Glutamatergic neuron (in vitro differentiated cells): ENCODE results near the gene LINGO1. TPM values are rescaled to one million over a fixed set of nuclear protein-coding genes. Genes with fewer than 3 reads are reported as not detected.

ENCODE experiments used
- DNase-seq: peaks from one replicate; pipeline ENCODE4 v3.0.0; 2022
- H3K27ac Mint-ChIP-seq: one replicate; pipeline ENCODE4 v1.8.0; 2020; ENCODE audit warnings: mild to moderate bottlenecking, mixed read lengths, inconsistent platforms; ENCODE audit not compliant: unreplicated experiment
- H3K27me3 Mint-ChIP-seq: one replicate; pipeline ENCODE4 v1.8.0; 2020; ENCODE audit warnings: mild to moderate bottlenecking, moderate library complexity, mixed read lengths, inconsistent platforms; ENCODE audit not compliant: unreplicated experiment
- H3K36me3 Mint-ChIP-seq: one replicate; pipeline ENCODE4 v1.8.0; 2020; ENCODE audit warnings: mild to moderate bottlenecking, mixed read lengths, inconsistent platforms; ENCODE audit not compliant: unreplicated experiment
- H3K4me1 Mint-ChIP-seq: one replicate; pipeline ENCODE4 v1.8.0; 2020; ENCODE audit warnings: mild to moderate bottlenecking, low read depth, mixed read lengths, inconsistent platforms; ENCODE audit not compliant: unreplicated experiment
- H3K4me3 Mint-ChIP-seq: one replicate; pipeline ENCODE4 v1.8.0; 2020; ENCODE audit warnings: mild to moderate bottlenecking, mixed read lengths, inconsistent platforms; ENCODE audit not compliant: unreplicated experiment
- H3K9me3 Mint-ChIP-seq: one replicate; pipeline ENCODE4 v1.8.0; 2020; ENCODE audit warnings: mild to moderate bottlenecking, moderate library complexity, mixed read lengths, inconsistent platforms; ENCODE audit not compliant: unreplicated experiment
- total RNA-seq: library from RNA; stranded (reverse); fragmentation: NEBNext Ultra II Directional; extraction: Animal tissue kit (Norgen Biotek cat#: 25700); gene quantifications from one replicate; pipeline ENCODE4 v1.2.1, GENCODE V29; 2021; ENCODE audit not compliant: unreplicated experiment
- TF ChIP-seq, protein P1 (sequence below): fragments of 200-600 bp; sonication (generic); IDR thresholded peaks from one replicate; pipeline ENCODE4 v1.5.0; 2021; ENCODE audit not compliant: partially characterized antibody, unreplicated experiment

The LINGO1 gene
- total RNA-seq, 1 donor from 2014 or later, result 180 TPM

DNA sequence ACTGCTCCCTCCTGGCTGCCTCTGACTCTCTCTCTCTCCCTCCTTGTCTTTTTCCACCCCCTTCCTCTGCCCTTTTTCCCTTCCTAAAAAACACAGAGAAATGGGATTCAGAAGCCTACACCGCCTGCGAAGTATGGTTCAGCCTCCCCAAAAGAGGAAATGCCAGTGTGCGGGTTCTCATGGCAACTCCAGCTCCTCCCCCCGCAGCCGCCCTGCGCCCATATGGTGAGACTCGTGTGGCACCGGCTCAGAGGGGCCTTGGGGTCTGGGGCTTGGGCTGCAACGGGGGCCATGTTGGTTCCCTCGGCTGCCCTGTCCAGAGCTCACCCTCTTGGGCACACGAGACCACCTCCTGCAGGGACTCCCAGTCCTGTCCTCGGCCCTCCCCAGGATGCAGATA, 23.6 kb upstream of the LINGO1 start:
- peaks cover 6% of the 10 kb centered on the region for H3K9me3 Mint-ChIP-seq
- H3K36me3 Mint-ChIP-seq, result no peaks in the 10 kb centered on the region
- TF ChIP-seq, protein P1, sequence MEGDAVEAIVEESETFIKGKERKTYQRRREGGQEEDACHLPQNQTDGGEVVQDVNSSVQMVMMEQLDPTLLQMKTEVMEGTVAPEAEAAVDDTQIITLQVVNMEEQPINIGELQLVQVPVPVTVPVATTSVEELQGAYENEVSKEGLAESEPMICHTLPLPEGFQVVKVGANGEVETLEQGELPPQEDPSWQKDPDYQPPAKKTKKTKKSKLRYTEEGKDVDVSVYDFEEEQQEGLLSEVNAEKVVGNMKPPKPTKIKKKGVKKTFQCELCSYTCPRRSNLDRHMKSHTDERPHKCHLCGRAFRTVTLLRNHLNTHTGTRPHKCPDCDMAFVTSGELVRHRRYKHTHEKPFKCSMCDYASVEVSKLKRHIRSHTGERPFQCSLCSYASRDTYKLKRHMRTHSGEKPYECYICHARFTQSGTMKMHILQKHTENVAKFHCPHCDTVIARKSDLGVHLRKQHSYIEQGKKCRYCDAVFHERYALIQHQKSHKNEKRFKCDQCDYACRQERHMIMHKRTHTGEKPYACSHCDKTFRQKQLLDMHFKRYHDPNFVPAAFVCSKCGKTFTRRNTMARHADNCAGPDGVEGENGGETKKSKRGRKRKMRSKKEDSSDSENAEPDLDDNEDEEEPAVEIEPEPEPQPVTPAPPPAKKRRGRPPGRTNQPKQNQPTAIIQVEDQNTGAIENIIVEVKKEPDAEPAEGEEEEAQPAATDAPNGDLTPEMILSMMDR, result no peak
- no peak overlapping the region for H3K4me3 Mint-ChIP-seq
- H3K27ac Mint-ChIP-seq, result no peak overlapping the region
- H3K27me3 Mint-ChIP-seq, result peaks cover 5% of the 10 kb centered on the region
- no peak for DNase-seq
- peaks cover 27% of the 10 kb centered on the region for H3K4me1 Mint-ChIP-seq

DNA sequence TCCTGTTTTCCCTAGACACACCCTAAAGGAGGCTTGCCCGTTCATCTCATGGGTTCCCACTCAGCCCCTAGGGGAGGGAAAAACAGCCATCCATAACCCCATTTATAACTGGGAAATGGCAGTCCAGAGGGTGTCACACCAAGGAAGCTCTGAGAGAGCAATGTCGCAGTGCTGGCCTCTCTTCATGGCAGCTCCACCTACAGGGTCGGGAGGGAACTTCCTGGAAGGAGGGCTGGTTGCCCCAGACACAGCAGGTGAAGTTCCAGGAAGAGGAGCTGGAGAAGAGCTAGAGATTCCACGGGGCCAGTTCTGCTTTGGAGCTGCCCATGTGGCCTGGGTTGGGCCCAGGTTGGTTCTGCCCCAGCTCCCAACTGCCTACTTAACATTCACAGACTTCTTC, 22.3 kb upstream of the LINGO1 start:
- H3K27ac Mint-ChIP-seq, result no peak overlapping the region
- H3K4me1 Mint-ChIP-seq, result peaks cover 21% of the 10 kb centered on the region
- no peaks in the 10 kb centered on the region for H3K36me3 Mint-ChIP-seq
- no peak overlapping the region for H3K4me3 Mint-ChIP-seq
- peaks cover 2% of the 10 kb centered on the region for H3K27me3 Mint-ChIP-seq
- TF ChIP-seq, protein P1, result peak; percentile 51
- DNase-seq, result peak; percentile 70
- peaks cover 6% of the 10 kb centered on the region for H3K9me3 Mint-ChIP-seq

DNA sequence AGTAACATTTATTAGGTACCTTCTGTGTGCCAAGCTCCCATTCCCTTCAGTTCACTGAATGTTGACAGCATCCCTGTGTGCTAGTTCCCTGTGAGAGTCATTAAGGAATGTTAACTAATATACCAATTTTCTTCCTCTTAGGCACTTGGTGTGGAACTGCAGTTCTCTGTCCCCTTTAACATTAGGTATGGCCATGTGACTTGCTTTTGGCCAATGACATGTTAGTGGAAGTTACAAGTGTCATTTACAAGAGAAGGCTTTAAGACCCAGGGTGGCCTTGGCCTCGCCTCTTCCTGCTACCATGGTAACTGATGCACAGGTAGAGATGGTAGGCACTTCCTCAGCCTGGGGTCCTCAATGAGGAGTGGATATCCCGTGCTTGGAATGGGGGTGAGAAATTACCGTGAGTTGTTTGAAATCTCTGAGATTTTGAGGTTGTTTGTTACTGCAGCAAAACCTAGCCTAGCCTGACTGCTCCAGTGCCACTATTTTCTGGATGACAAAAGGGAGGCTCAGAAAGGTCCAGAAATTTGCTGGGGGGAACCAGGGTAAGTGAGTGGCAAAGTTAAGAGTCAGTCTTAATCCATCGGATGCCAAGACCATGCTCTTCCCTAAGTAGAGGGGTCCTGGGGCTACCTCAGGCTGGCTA, 21.2 kb upstream of the LINGO1 start:
- Mint-ChIP-seq H3K4me3 (no peak overlapping the region), H3K27ac (no peak overlapping the region), H3K9me3 (peaks cover 6% of the 10 kb centered on the region), H3K27me3 (peaks cover 2% of the 10 kb centered on the region), H3K4me1 (peaks cover 18% of the 10 kb centered on the region), H3K36me3 (no peaks in the 10 kb centered on the region)
- TF ChIP-seq, protein P1, result no peak
- DNase-seq, result no peak

DNA sequence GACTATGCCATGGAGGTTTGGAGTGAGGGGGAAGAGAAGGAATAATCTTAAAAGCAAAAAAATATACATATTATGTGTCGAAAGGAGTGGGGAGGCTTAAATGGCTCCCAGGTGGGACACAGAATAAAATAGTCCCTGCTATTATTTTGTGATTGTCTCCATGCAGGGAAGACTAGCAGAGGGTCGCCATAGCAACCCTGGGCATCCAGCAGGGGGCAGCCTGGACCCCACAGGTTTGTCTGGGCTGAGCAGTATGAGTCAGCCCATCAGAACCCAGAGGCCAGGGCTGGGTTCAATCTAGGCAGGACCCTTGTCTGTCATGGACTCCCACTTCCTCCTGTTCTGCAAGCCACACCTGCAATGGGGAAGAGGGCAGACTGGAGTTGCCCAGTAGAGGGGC, 17.6 kb upstream of the LINGO1 start:
- Mint-ChIP-seq H3K9me3 (peaks cover 7% of the 10 kb centered on the region), H3K36me3 (no peaks in the 10 kb centered on the region), H3K4me3 (no peak overlapping the region), H3K4me1 (peaks cover 12% of the 10 kb centered on the region), H3K27ac (no peak overlapping the region), H3K27me3 (peaks cover 2% of the 10 kb centered on the region)
- TF ChIP-seq, protein P1, result peak; percentile 58
- peak; percentile 75 for DNase-seq

DNA sequence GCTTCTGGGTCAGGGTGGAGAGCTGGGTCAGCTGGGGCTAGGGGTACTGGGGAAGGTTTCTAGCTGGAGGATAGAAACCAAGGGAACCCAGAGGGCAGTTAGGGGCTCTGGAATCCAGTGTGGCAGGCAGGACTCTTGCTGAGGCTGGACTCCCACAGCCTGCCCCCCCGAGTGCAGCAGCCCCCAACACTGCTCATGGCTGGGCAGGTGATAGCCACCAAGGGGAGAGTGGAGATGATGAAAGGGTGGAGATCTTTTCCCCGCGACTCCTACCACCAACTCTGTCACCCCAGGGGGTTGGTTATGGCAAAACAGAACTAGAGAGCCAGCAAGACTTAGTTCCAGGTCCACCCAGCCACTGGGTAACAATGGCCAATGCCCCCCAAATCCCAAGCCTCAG, 16.9 kb upstream of the LINGO1 start:
- Mint-ChIP-seq H3K9me3 (peaks cover 6% of the 10 kb centered on the region), H3K36me3 (no peaks in the 10 kb centered on the region), H3K27ac (no peak overlapping the region), H3K4me1 (peaks cover 12% of the 10 kb centered on the region), H3K27me3 (no peaks in the 10 kb centered on the region), H3K4me3 (no peak overlapping the region)
- no peak for DNase-seq
- TF ChIP-seq, protein P1, result no peak
